HL-60/S4 treated with retinoic acid at 250 ng/mL for 4 days and 3 days (cell line): ENCODE results near the gene SDR42E1.

Experiments used
- in situ Hi-C: fragments of 300-500 bp; cut with MboI; formaldehyde crosslinking; loops from 2 replicates; pipeline ENCODE4 v1.7.0; 2022; ENCODE audit warnings: low sequenced_read_pairs

The SDR42E1 gene, protein sequence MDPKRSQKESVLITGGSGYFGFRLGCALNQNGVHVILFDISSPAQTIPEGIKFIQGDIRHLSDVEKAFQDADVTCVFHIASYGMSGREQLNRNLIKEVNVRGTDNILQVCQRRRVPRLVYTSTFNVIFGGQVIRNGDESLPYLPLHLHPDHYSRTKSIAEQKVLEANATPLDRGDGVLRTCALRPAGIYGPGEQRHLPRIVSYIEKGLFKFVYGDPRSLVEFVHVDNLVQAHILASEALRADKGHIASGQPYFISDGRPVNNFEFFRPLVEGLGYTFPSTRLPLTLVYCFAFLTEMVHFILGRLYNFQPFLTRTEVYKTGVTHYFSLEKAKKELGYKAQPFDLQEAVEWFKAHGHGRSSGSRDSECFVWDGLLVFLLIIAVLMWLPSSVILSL

DNA sequence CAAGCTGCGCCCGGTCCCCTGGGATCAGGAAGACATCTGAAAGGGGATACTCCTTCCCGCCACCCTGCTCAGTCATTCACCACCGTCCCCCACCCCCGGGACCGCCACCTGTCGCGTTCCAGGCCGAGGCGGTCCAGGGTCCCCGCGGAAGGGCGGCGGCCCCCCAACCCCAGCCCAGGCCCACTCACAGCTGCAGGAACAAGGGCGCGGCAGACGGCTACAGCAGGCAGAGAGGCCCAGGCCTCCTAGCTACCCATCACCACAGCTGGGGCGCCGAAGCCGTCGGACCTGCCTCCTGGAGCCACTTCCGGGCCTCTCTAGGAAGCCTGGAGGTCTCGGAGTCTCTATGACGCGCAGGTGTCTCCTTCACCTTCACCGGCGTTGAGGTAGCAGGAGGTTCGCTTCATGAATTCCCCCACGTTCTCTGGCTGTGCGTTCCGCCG, at the start of gene SDR42E1:
Gene SDR42E1 (minus strand): TSS at position 272 of the 443 bp plus-strand sequence. CDS start 10,612 bp downstream, outside the sequence.
- in situ Hi-C loops, result no loop called here

DNA sequence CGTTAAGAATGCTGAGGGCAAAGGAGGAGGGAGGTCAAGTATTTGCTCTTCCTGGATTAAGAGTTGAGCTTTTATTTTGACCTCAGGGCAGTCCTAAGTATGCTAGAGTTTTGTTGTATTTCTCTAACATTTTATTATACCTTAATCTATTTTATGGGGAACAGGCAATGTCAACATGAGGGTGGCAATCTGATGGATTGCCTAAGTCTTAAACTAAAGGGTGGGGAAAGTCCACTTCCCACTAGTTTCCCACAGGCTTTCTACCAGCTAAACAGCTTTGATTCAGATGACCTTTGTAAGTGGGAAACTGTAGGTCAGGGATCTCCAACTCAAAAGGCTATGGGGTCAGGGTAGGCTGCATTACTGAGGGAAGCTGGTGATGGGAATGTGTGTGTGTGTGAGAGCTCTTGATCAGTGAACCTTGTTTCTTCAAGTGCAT, 48.7 kb upstream of the SDR42E1 start:
- in situ Hi-C loops, result no loop called here

DNA sequence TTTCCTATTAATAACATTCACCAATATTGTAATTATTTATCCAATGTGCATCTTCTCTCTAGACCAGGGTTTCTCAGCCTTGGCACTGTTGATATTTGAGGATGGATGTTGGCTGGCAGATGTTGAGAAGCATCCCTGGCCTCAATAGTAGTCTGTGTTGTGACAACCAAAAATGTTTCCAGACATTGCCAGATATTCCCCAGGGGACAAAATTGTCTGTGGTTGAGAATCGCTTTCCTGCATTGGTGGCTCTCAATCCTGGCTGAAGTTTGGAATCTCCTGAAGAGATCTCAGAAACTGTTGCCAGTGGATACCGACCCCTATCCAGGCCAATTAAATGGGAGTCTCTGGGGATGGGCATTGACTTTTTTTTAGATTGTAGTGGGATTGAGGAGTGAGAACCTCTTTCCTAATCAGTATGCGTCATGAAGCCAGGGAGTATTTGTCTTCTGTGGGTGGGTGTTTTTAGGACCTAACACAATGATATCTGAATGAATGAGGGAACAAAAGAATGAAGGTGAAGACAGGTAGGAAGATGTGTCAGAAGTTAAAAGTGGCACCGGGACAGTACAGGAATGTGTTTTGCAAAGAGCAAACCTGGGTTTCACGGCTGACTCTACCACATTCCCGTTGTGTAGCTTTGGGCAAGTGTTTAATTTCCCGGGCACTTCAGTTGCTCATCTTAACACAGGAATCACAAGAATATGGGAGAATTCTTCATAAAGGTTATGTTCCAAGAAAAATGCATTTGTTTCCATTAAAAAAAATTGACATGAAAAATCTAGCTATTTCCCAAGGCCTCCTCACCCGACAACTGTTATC, 48.1 kb upstream of the SDR42E1 start:
- in situ Hi-C loops, result no loop called here

DNA sequence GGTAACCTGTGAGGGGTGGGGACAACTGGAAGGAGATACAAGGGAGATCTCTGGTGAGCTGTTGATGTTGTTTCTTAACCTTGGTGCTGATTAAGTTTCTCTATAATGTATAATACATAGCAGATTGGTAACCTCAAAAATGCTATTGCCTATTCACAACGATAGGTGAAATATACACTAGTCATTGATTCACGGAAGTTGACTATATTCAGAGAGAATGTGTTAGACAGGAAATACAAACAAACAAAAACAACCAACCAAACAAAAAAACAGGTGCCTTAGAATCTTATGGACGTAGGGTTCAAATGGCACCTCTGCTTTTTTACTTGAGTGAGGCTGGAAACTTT, 45.3 kb upstream of the SDR42E1 start:
- in situ Hi-C loops, result no loop called here

DNA sequence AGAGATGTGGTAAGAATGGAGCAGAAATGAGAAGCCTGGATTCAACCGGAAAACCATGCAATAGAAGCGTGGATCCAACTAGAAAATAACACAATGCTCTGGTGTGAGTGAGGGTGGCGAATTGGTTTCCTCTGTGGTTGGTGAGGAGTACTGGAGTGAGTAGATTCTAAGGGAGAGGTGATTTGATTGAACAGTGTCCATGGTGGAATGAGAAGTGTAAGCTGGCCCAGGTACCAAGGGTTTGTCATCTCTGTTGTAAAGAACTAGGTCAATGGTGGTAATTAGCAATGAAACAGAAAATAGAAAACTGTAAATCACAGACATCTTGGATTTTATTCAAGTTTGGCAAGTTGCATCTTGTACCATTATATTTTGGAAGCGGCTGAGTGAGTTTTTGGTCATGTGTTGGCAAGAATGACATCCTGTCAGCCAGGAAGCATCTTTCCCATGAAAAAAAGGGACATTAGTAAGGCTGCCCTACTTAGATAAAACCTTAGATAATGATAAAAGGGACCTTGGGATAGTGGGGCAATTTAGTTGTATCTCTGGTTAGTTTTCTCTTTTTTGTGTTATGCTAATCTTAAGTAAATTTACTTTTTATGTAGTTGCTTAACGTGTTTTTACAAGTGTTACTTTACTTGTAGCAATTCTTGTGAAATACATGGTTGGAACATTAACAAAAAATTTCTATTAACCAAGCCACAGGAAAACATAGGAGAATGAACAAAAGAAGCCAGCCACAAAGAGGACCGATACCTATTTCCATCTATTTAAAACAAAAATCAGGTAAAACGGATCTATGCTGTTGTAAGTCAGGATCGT, 44.7 kb upstream of the SDR42E1 start:
- in situ Hi-C loops, result no loop called here

DNA sequence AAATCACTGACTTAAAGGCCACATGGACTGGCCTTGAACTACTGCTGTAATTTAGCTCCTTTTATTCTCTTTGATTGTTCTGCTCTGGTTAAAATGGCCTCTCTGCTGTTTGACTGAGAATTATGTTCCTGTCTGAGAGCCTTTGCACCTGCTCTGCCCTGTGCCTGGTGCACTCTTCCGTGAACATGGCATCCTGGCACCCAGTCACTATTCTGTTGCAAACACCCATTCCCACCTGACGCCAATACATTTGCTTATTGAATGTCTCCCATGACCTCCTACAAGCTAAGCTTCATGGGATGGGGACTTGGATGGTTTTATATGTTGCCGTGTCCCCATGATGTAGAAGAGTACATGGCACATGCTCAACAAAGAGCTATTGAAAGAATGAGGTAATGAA, 43.8 kb upstream of the SDR42E1 start:
- in situ Hi-C loops, result no loop called here

DNA sequence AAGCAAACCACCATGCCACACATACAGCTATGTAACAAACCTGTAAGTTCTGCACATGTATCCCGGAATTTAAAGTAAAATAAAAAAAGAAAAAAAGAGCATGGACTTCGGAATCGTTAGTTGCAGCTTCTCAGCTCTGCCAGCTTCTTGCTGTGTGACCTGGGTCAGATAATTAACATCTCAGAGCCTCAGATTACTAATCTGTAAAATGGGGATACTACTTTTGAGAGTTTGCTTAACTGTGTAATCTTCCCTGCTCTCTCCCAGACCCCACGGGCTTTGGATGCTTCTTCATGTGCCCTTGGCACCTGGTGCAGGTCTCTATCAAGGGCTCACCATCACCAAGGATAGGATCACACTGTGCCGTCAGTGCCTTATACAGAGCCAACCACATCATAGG, 40.4 kb upstream of the SDR42E1 start:
- in situ Hi-C loops, result no loop called here

DNA sequence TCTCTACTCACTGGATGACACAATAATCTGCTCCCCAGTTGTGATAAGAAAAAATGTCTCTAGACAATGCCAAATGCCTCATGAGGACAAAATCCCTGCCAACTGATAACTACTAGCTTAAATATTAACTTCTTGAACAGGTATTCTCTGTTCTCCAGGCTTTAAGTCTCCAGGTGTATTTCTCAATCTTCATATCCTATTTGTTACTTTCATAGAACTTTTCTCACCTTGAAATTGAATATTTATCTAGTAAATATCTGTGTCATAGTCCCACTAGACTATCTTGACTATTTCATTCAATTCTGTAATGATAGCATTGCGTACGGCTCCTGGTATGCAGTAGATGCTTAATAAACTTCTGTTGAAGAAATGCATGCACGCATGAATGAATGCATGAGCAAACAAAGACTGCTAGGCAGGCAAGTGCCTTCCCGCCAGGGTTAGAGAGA, 39.7 kb upstream of the SDR42E1 start:
- in situ Hi-C loops, result no loop called here

DNA sequence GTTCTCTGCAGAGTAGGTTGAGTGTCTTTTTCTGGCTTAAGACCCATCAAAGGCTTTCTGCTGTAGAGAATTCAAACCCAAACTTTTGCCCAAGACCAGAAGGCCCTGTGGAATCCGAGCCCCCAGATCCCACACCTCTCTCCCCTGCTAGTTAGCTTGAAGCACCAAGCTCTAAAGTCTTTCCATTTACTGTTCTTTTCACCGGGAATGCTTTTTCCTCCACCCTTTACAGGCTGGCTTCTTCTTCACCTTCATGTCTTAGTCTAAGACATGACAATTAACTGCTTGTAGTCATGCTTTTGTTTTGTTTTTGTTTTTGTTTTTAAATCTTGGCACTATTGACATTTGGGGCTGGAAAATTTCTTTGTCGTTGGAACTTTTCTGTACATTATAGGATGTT, 39.2 kb upstream of the SDR42E1 start:
- in situ Hi-C loops, result no loop called here

DNA sequence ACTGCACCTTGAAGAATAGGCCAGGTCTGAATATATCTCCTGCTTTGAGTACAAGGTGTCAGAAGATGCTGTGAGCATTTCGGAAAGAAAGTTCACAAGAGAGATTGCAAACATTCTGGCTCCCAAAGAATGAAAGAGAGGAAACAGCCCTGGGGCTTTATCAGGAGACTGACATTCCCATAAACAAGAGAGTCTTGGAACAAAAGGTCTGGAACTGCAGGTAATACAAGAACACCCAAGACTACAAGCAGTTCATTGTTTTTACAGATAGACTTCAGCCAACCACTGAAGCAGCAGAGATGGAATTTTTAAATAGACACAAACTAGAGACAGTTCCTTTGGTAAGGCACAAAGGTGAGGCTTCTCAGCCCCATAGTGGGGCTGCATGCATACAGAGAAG, 38.2 kb upstream of the SDR42E1 start:
- in situ Hi-C loops, result no loop called here

DNA sequence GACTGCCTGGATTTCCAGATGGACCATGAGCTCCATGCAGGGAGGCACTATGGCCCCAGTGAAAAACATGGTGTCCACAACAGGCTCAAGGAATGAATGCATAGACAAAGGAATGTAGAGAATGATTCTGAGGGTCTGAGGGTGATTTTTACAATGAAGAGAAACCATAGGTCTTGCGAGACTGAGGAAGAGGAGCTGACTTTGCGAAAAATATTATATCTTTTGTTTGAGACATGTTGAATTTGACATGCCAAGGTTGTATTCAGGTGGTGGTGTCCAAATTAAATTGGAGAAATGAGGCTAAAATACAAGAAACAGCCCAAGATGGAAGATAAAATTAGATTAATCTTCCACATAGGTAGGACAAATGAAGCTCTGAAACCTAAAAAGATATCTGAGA, 36.5 kb upstream of the SDR42E1 start:
- in situ Hi-C loops, result no loop called here

DNA sequence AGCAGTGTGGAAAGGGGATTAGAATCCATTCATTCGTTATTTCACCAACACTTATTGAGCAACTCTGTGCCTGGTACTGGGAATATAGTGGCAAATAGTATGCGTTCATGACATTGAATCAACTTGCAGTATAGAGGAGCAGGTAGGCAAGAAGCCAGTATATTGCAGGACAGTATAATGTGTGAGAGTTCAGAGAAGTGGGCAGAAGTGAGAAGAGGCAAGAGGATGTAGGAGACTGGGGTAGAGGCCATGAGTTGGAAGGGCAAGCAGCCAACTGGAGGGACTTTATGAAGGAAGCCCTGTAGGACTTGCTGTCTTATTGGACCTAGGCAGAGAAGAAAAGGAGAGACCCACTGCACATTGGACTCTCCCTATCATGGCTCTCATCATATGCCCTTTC, 36.1 kb upstream of the SDR42E1 start:
- in situ Hi-C loops, result no loop called here

DNA sequence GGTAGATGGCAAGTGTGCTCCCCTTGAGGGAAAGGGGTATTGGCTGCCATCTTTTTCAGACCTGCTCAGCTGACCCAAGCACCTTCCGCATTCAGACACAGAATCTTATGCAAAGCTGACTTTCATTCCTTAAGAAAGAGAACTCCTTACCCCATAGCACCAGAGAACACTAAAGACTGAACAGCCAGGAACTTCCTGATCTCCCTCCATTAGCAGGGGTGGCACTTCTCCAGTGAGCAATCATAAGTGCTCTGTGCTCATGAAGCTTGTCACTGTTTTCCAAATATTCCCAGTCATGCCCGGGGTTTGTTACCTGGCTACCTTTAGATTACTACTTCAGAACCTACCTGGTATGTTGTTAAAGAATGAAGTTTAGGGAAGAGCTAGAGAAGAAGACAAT, 35.7 kb upstream of the SDR42E1 start:
- in situ Hi-C loops, result no loop called here

DNA sequence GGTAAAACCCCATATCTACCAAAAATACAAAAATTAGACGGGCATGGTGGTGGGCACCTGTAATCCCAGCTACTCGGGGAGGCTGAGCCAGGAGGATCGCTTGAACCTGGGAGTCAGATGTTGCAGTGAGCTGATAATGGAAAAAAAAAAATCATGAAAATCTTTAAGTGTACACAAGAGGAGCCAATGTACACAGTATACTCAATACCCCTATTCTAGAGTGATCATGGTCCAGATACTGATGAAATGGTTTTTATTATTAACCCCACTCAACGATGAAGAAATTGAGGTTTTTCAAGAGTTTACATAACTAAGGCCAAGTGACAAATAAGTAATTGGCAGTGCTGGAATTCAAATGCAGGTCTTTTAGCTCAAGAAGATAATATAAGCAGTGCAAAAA, 35.3 kb upstream of the SDR42E1 start:
- in situ Hi-C loops, result no loop called here

DNA sequence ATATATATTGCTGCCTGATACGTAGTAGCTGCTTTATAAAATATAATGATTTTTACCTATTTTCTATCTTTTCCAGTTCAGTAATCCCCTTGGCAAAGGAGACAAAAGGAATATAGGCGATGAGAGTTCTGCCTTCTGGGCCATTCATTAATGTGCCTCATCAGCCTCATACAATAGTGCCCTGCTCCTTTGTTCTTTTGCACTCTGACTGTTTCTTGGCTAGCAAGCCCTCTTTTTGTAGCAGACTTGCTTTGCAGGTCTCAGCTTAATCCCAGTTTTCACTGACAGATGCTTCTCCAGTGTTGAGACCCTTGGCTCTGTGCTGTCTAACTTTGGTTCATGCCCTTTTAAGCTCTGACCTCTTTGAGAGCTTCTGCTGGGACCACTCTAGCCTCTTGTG, 34.2 kb upstream of the SDR42E1 start:
- in situ Hi-C loops, result no loop called here

DNA sequence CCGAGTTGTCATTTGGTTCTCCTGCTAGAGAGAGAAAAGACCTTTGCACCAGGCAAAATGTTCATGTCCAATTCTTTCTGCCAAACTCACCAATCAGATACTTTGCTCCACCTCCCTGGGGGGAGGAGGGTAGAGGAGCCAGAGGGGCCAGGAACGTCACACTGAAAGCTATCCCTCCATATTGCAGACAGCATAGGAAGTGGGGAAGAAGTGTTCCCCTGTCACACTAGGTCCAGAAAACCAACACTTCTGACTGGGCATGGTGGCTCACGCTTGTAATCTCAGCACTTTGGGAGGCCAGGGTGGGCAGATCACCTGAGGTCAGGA, 33.3 kb upstream of the SDR42E1 start:
- in situ Hi-C loops, result no loop called here

DNA sequence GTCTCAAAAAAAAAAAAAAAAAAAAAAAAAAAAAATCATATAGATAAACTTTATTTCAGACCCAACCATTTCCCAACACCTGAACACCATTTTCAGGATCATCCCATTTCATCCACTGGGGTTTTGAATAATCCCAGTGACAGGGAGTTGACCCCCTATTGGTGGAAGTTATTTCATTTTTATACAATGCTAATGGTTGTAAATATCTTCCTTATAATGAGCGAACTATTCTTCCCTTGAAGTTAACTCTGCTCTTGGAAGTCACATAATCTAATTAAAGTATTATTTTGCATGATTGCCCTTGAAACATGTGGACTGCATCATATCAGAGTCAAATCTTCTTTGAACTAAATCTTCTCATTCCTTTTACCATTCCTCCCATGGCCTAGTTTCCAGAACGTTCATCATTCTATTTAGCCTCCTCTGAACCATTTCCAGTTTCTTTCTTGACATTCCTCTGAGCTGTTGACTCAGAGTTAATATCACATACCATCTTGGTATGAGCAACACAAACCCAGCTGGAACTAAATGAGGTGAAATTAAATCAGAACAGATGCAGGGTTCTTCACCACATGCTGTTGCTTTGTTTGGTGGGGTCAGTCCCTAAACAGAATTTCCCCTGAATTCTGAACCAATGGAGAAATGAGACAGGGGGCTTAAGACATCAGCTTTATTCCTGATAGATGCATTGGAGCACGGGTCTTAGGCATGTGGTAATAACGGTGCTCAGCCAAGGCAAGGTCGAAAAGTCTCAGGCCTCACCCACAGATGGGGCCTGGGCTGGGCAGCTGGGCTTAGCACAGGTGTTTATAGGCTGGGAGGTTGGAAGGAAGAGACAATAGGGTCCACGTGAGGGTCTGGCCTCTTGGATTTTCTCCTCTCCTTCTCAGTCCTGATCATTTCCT, 32.7 kb upstream of the SDR42E1 start:
- in situ Hi-C loops, result no loop called here

DNA sequence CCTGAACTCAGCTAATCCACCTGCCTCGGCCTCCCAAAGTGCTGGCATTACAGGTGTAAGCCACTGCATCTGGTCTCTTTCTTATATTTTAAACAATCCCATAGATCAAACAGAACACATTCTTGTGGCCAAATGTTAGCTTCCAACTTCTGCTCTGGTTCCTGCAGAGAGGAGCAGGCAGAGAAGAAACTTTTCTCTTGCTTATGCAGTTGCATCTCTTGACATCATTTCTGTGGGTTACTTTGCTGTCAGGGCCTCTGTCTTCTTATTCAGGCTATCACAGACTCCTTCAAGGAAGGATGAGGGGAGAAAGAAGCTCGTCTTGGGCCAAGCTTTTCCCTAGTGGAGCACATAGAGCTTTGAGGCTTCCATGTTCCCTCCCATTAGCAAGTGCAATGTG, 31.6 kb upstream of the SDR42E1 start:
- in situ Hi-C loops, result no loop called here

DNA sequence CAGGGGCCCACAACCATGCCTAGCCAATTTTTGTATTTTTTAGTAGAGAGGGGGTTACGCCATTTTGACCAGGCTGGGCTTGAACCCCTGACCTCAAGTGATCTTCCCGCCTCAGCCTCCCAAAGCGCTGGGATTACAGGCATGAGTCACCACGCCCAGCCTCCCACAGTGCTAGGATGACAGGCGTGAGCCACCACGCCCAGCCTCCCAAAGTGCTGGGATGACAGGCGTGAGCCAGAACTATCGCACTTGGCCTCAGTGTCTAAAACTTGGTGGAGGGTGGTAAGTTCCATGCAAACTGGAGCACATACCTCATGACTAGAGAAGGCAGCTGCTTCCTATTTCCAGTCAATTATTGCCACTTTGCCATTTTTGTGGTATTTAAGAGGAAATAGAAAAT, 30.9 kb upstream of the SDR42E1 start:
- in situ Hi-C loops, result no loop called here

DNA sequence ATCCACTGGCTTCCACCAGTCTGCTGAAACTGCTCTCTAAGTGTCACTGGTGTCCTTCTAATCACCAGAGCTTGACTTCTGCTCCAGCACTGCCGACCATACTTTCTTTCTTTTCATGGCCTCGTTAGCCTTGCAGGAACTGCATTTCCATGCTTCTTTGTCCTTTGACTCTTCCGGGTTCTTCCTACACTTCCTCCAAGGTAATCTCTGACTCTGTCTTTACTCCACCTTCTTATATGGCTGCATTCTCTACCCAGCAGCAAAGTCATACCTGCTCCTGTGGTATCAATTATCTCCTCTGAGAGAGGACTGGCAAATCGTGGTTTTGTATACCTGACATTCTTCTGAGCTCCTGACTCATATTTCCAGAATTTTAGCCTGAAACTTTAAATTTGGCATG, 30.3 kb upstream of the SDR42E1 start:
- in situ Hi-C loops, result no loop called here
